ENCODE results near the gene GIGYF2.
"Not testable (repeated sequence)": the region's sequence is repeated elsewhere in the genome, so short reads cannot be mapped to it uniquely, and the experiment has no call there.

GIGYF2 gene

GRCh38 chr2:232894251-232894650 is 197.1 kb downstream of the GIGYF2 start:
- no peak for DNase-seq (ENCODE audit: low read depth, low spot score)

GRCh38 chr2:232894746-232895145 is 197.6 kb downstream of the GIGYF2 start:
- DNase-seq (ENCODE audit: low read depth, low spot score) = no peak

GRCh38 chr2:232896111-232896510 is 199.0 kb downstream of the GIGYF2 start:
- DNase-seq (ENCODE audit: low read depth, low spot score) = no peak

- DNase-seq (ENCODE audit: low read depth, low spot score) = no peak
These were observed 199.8 kb downstream of the GIGYF2 start for GRCh38 chr2:232896720-232897597.

DNA sequence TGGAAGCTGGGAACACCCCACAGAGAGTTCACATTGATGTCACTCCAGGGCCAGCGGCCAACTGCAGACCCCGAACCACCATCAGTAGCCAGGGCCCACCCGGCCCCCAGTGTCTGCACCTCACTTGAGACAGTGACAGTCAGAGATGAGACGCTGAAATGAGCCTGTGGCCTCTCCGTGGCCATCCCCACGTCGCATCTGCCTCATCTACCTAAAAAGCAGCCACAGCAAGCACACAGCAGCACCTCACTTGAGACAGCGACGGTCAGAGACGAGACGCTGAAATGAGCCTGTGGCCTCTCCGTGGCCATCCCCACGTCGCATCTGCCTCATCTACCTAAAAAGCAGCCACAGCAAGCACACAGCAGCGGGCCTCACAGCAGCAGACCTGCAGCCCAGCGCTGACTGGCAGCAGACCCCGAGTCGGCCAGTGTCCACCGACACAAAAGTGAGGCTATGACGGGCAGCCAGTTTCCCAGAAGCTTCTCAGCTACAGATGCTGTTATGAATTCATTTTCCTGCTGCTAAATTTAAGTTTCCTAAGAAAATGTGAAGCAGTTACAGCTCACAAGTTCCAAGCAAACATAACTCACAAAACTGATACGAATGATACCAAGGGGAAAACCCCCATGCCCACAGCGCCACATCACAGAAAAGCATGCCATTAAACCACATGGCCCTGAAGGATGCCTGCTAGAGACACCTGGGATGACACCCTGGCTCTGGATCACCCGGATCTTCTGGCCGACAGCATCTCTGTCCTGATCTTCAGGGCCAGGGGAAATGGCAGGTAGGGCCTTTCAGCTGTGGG is 200.7 kb downstream of the GIGYF2 start:
- no peak for DNase-seq (ENCODE audit: low read depth, low spot score)

DNA sequence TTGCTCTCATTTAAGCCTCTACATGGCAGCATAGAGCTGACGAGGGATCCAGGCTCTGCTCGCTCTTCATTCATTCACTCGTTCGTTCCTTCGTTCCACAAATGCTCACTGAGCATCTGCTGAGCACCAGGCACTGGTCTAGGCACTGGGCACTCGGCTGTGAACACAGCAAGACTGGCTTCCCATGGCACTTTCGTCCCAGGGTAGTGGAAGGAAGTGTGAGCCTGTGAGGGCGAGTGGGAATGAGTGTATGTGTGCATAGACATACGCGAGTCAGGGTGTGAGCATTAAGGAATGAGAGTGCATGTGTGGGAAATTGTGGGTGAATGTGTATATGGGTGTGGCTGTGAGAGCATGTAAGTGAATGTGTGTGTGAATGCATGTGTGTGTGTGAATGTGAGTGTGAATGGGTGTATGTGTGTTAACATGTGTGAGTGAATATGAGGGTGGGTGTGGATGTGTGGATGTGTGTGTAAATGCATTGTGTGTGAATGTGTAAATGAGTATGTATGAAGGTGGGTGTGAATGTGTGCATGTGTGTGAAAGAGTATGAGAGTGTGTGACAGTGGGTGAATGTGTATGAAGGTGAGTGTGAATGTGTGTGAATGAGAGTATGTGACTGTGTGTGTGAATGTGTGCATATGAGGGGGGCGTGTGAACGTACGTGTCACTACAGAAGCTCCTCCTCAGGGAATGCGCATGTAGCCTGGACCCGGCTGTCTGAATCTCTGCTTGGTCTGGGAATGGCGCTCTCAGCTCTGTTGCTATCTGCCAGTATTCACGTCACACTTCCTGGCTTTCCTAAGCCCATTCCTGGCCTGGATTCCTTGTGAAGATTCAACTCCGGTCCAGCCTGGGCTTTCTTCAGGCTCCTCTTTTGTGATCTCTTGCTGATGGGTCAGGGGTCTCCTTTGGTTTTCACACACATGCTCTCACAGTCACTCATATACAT is 201.7 kb downstream of the GIGYF2 start:
- DNase-seq (ENCODE audit: low read depth, low spot score) = no peak

GRCh38 chr2:232900811-232901735 is 203.9 kb downstream of the GIGYF2 start:
- no peak for DNase-seq (ENCODE audit: low read depth, low spot score)

DNA sequence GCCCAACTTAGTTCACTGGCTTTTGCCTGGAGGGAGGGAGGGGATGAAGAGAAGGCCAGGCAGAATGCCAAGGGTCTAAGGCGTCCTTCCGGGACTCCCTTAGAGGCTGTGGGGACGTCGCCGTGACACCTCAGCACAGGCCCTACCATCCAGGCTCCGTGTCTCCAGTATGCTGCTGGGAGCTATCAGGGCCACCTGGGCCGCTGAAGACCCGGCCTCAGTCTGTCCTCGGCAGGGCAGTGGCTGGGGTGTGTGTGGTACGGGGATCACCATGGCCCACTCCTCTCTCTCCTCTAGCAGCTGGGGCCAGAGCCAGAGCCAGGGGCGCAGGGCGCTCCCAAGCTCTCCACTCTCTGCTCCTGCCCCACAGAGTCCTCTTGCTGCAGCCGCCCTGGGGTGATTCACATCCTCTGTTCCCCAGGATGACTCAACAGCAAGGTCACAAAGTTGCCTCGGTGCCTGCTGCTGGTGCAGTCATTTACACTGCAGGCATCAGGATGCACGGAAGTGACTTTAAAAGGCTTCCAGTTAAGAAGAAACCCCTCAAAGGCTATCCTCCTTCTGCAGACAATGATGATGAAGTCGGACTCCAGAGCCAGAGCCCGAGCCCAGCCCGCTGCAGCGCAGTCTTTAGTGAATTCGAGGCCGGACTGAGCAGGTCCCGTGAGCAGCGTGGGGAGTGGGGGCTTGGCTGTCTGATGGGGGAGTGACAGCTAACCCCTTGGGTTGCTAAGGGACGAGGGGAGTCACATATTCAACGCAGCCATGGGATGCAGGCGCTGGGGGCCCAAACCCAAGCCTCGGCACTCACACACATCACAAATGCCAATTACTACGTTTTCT is 204.8 kb downstream of the GIGYF2 start:
- DNase-seq (ENCODE audit: low read depth, low spot score) = peak; percentile 84

DNA sequence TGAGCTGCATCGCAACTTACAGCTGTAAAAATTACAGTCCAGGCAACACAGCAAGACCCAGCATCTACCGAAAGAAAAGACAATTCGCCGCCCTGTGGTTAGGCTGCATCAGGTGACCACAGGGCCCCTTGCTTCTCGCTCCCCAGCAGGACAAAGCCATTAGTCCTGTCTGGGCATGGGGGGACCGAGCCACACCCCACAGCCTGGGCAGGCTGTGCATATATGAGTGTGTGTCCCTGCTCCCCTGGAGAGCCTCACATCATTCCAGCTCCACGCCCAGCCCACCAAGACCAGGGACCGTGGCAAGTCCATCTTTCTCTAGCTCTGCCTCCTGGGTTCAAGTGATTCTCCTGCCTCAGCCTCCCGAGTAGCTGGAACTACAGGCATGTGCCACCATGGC is 206.9 kb downstream of the GIGYF2 start:
- DNase-seq (ENCODE audit: low read depth, low spot score) = no peak

GRCh38 chr2:232906867-232907717 is 210.0 kb downstream of the GIGYF2 start:
- not testable (repeated sequence) for DNase-seq (ENCODE audit: low read depth, low spot score)

DNA sequence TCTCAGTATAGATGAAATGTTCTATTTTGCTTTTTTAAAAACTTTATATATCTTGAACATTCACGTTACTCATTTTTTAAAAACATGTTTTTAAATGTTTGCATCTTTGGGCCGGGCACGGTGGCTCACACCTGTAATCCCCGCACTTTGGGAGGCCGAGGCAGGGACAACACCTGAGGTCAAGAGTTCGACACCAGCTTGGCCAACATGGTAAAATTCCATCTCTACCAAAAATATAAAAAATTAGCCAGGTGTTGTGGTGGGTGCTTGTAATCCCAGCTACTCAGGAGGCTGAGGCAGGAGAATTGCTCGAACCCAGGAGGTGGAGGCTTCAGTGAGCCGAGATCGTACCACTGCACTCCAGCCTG is 210.6 kb downstream of the GIGYF2 start:
- DNase-seq (ENCODE audit: low read depth, low spot score) = not testable (repeated sequence)

- no peak for DNase-seq (ENCODE audit: low read depth, low spot score)
These were observed 211.6 kb downstream of the GIGYF2 start for GRCh38 chr2:232908695-232909094.
